Measurements from ENCODE around the gene RAB15. TPM values are rescaled to one million over a fixed set of nuclear protein-coding genes. Genes with fewer than 3 reads are reported as not detected.

RAB15 gene
- 4.2 TPM for polyA plus RNA-seq (2013, experiment 1 of 2)
- 3.9 TPM for polyA plus RNA-seq (2013, experiment 2 of 2)

DNA sequence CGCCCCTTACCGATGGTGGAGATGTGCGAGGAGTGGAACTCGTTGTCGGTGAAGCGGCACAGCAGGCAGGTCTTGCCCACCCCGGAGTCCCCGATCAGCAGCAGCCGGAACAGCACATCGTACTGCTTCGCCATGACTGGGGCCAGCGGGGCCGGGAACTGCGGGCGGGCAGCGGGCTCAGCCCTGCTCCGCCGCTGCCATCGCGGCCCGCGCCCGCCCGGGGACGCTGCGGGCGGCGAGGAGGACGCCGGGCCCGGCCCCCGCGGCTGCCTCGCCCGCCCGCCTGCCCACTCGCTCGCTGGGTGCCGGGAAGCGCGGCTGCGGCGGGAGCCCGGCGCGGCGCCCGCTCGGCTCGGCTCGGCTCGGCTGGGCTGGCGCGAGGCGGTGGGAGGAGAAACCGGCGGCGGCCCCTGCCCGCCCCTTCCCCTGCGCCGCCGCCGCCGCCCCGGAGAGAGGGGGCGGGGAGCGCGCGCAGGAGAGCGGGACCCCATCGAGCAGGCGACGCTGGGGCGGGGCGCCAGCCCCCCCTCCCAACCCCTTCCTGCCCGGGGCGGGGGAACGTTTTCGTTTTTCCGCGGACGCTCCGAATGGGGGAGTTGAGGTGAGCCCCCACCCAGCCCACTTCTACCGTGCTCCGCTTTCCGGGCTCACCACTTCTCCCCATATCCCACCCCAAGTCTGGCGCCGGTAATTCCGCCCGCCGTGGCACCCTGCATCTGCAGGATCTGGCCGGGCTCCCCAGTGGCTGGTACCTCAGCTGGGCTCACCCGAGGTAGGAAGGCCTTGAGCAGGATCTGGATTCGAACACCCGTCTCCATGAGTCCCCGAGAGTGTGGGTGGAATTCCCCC lies at the start of gene RAB15:
TSS of gene RAB15 (minus strand) at position 394 of the 849 bp plus-strand sequence. CDS start at position 134, 260 bp downstream.
- no peaks in the 10 kb centered on the region for H3K79me1 ChIP-seq (replicated peaks; ENCODE audit: low read length, poor library complexity, severe bottlenecking)
- H3K4me2 ChIP-seq (ENCODE audit: low read length, poor library complexity, severe bottlenecking), result peak within 1 kb of the TSS; percentile 88
- peak within 1 kb of the TSS; percentile 77 to 80 for H3K4me3 ChIP-seq (ENCODE audit: insufficient read depth in 1 of 2, low read depth in 1 of 2, low read length in 2 of 2)
- peak within 1 kb of the TSS; percentile 60 for H3K27ac ChIP-seq (ENCODE audit: low read length, poor library complexity, severe bottlenecking)
- H3K9ac ChIP-seq (ENCODE audit: low read length), result peak within 1 kb of the TSS; percentile 82
- H3K36me3 ChIP-seq (ENCODE audit: control insufficient read depth in 1 of 2, insufficient read depth in 2 of 2, low read depth in 1 of 2, low read length in 2 of 2), result peaks cover 0 to 2% of the 10 kb centered on the region in 2 experiments
- H3K4ac ChIP-seq (ENCODE audit: low read depth in 1 of 2, low read length in 2 of 2), result peak within 1 kb of the TSS in 1 of 2 experiments; percentile 35
- peaks cover 0 to 10% of the 10 kb centered on the region in 2 experiments for H3K27me3 ChIP-seq (ENCODE audit: control insufficient read depth in 1 of 2, insufficient read depth in 1 of 2, low read length in 2 of 2)
- H2BK5ac ChIP-seq (ENCODE audit: low read depth, low read length, poor library complexity, severe bottlenecking), result peak within 1 kb of the TSS; percentile 10
- H2AK5ac ChIP-seq (ENCODE audit: low read length, severe bottlenecking), result peak within 1 kb of the TSS; percentile 74
- peak within 1 kb of the TSS; percentile 53 for H4K8ac ChIP-seq (ENCODE audit: low read length)
- H3K23ac ChIP-seq (ENCODE audit: low read length in 2 of 2), result peak within 1 kb of the TSS in 1 of 2 experiments; percentile 87
- peak within 1 kb of the TSS; percentile 21 to 91 for H3K18ac ChIP-seq (ENCODE audit: low read depth in 1 of 2, low read length in 2 of 2)
- H4K91ac ChIP-seq (ENCODE audit: low read length), result no peak within 1 kb of the TSS
- no peak within 1 kb of the TSS for H2BK12ac ChIP-seq (ENCODE audit: low read length in 2 of 2)
- no peaks in the 10 kb centered on the region for H3K9me3 ChIP-seq (ENCODE audit: control insufficient read depth, low read length)
- peaks cover 30% of the 10 kb centered on the region for H3K4me1 ChIP-seq (ENCODE audit: control insufficient read depth, insufficient read depth, low read depth, low read length)
- WGBS, result 6% methylated on average over 43 of the region's 96 CpGs
- H2BK120ac ChIP-seq (ENCODE audit: low read depth, low read length), result no peak within 1 kb of the TSS
- H3K14ac ChIP-seq (ENCODE audit: low read length in 2 of 2), result peak within 1 kb of the TSS in 1 of 2 experiments; percentile 75
- peak; percentile 24 for DNase-seq
- H2AFZ ChIP-seq (ENCODE audit: low read depth, low read length), result peak within 1 kb of the TSS; percentile 94
- H2BK15ac ChIP-seq (ENCODE audit: low read depth, poor library complexity, severe bottlenecking), result no peak within 1 kb of the TSS

DNA sequence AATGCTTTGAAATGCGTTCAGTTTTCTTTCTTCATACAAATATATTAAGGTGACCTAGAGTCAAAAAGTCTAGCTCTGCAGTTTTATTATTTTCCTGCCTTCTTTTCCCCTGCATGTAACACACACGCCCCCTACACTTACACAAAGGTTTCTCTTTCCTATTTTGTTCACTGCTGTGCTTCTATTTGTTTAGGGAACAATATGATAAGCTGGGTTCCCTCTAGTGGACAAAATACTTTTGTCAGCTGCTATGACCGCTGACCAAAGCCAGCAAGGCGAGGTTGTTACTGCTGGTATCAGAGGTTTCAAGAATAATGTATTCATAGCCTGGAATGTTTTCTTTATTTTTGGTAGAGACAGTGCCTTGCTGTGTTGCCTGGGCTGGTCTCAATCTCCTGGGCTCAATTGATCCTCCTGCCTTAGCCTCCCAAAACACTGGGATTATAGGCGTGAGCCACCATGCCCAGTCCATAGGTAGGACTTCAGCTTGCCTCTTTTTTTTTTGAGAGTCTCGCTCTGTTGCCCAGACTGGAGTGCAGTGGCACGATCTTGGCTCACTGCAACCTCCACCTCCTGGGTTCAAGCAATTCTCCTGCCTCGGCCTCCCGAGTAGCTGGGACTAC lies 47.9 kb upstream of the RAB15 start:
- Histone ChIP-seq H2BK5ac (ENCODE audit: low read depth, low read length, poor library complexity, severe bottlenecking) (no peak overlapping the region), H3K23ac (ENCODE audit: low read length in 2 of 2) (no peak overlapping the region), H3K9ac (ENCODE audit: low read length) (peak overlapping the region; percentile 20), H3K18ac (ENCODE audit: low read depth in 1 of 2, low read length in 2 of 2) (no peak overlapping the region), H3K79me1 (replicated peaks; ENCODE audit: low read length, poor library complexity, severe bottlenecking) (no peaks in the 10 kb centered on the region), H2BK120ac (ENCODE audit: low read depth, low read length) (no peak overlapping the region), H2AFZ (ENCODE audit: low read depth, low read length) (no peak overlapping the region), H3K27me3 (ENCODE audit: control insufficient read depth in 1 of 2, insufficient read depth in 1 of 2, low read length in 2 of 2) (no peaks in the 10 kb centered on the region), H2BK15ac (ENCODE audit: low read depth, poor library complexity, severe bottlenecking) (no peak overlapping the region), H3K14ac (ENCODE audit: low read length in 2 of 2) (no peak overlapping the region), H3K4ac (ENCODE audit: low read depth in 1 of 2, low read length in 2 of 2) (no peak overlapping the region), H4K8ac (ENCODE audit: low read length) (no peak overlapping the region), H3K27ac (ENCODE audit: low read length, poor library complexity, severe bottlenecking) (no peak overlapping the region), H3K4me3 (ENCODE audit: insufficient read depth in 1 of 2, low read depth in 1 of 2, low read length in 2 of 2) (no peak overlapping the region), H3K4me2 (ENCODE audit: low read length, poor library complexity, severe bottlenecking) (no peak overlapping the region), H4K91ac (ENCODE audit: low read length) (no peak overlapping the region), H2AK5ac (ENCODE audit: low read length, severe bottlenecking) (no peak overlapping the region), H3K9me3 (ENCODE audit: control insufficient read depth, low read length) (no peaks in the 10 kb centered on the region), H3K36me3 (ENCODE audit: control insufficient read depth in 1 of 2, insufficient read depth in 2 of 2, low read depth in 1 of 2, low read length in 2 of 2) (peaks cover 8 to 16% of the 10 kb centered on the region in 2 experiments), H3K4me1 (ENCODE audit: control insufficient read depth, insufficient read depth, low read depth, low read length) (no peaks in the 10 kb centered on the region), H2BK12ac (ENCODE audit: low read length in 2 of 2) (no peak overlapping the region)
- 90% methylated on average over 8 of the region's 9 CpGs for WGBS
- DNase-seq, result peak; percentile 81

DNA sequence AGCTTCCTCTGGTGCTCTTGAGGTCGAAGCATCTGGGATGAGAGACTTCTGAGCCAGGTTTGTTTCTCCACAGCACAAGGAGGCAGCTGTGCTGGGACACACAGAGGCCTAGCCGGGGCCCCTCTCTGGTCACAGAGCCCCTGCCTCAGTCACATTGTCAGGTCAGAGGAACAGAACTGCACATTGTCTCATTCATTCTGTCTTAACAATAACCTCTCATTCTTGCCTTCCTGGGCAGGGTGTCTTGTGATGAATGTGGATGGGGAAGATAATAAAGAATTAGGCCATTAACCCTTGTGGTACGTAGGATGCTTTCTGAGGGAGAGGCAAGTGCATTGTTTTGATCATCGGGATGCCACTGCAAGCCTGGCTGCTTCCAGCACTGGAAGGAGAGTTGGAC lies 44.3 kb upstream of the RAB15 start:
- WGBS, result 99% methylated on average over 3 of the region's 4 CpGs

DNA sequence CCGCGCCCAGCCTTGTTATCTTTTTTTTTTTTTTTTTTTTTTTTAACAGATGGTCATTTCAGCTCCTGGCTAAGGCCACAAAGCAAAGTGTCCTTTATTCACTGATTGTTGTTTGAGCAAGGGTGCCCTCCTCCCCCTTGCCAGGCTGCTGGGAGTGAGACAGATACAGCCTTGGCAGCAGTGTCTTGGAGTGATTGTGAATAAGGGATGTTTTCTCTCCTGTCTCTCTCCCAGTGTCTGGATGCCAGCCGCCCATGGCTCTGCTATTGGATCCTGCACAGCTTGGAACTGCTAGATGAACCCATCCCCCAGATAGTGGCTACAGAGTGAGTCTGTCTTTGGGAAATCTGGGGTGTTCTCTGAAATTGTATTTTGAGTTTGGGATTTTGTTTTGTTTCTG lies 43.3 kb upstream of the RAB15 start:
- Histone ChIP-seq H3K18ac (ENCODE audit: low read depth in 1 of 2, low read length in 2 of 2) (no peak overlapping the region), H3K4me1 (ENCODE audit: control insufficient read depth, insufficient read depth, low read depth, low read length) (no peaks in the 10 kb centered on the region), H2BK15ac (ENCODE audit: low read depth, poor library complexity, severe bottlenecking) (no peak overlapping the region), H3K9ac (ENCODE audit: low read length) (no peak overlapping the region), H2BK12ac (ENCODE audit: low read length in 2 of 2) (no peak overlapping the region), H3K36me3 (ENCODE audit: control insufficient read depth in 1 of 2, insufficient read depth in 2 of 2, low read depth in 1 of 2, low read length in 2 of 2) (peaks cover 23 to 27% of the 10 kb centered on the region in 2 experiments), H3K27me3 (ENCODE audit: control insufficient read depth in 1 of 2, insufficient read depth in 1 of 2, low read length in 2 of 2) (no peaks in the 10 kb centered on the region), H4K8ac (ENCODE audit: low read length) (no peak overlapping the region), H3K4ac (ENCODE audit: low read depth in 1 of 2, low read length in 2 of 2) (no peak overlapping the region), H2BK120ac (ENCODE audit: low read depth, low read length) (no peak overlapping the region), H3K79me1 (replicated peaks; ENCODE audit: low read length, poor library complexity, severe bottlenecking) (peaks cover 6% of the 10 kb centered on the region), H2BK5ac (ENCODE audit: low read depth, low read length, poor library complexity, severe bottlenecking) (no peak overlapping the region), H2AFZ (ENCODE audit: low read depth, low read length) (no peak overlapping the region), H3K9me3 (ENCODE audit: control insufficient read depth, low read length) (no peaks in the 10 kb centered on the region), H2AK5ac (ENCODE audit: low read length, severe bottlenecking) (no peak overlapping the region), H3K27ac (ENCODE audit: low read length, poor library complexity, severe bottlenecking) (no peak overlapping the region), H3K4me3 (ENCODE audit: insufficient read depth in 1 of 2, low read depth in 1 of 2, low read length in 2 of 2) (no peak overlapping the region), H3K23ac (ENCODE audit: low read length in 2 of 2) (no peak overlapping the region), H4K91ac (ENCODE audit: low read length) (no peak overlapping the region), H3K14ac (ENCODE audit: low read length in 2 of 2) (no peak overlapping the region), H3K4me2 (ENCODE audit: low read length, poor library complexity, severe bottlenecking) (no peak overlapping the region)
- 94% methylated on average over 1 of the region's 3 CpGs for WGBS
- DNase-seq, result no peak

More for the DNA sequence above, 44.3 kb upstream of the RAB15 start:
- Histone ChIP-seq H3K27me3 (ENCODE audit: control insufficient read depth in 1 of 2, insufficient read depth in 1 of 2, low read length in 2 of 2) (no peaks in the 10 kb centered on the region), H3K4me3 (ENCODE audit: insufficient read depth in 1 of 2, low read depth in 1 of 2, low read length in 2 of 2) (no peak overlapping the region), H2BK5ac (ENCODE audit: low read depth, low read length, poor library complexity, severe bottlenecking) (no peak overlapping the region), H3K14ac (ENCODE audit: low read length in 2 of 2) (no peak overlapping the region), H3K4me1 (ENCODE audit: control insufficient read depth, insufficient read depth, low read depth, low read length) (no peaks in the 10 kb centered on the region), H3K4me2 (ENCODE audit: low read length, poor library complexity, severe bottlenecking) (no peak overlapping the region), H2BK120ac (ENCODE audit: low read depth, low read length) (no peak overlapping the region), H3K9me3 (ENCODE audit: control insufficient read depth, low read length) (no peaks in the 10 kb centered on the region), H3K4ac (ENCODE audit: low read depth in 1 of 2, low read length in 2 of 2) (no peak overlapping the region), H3K9ac (ENCODE audit: low read length) (no peak overlapping the region), H2AK5ac (ENCODE audit: low read length, severe bottlenecking) (no peak overlapping the region), H3K18ac (ENCODE audit: low read depth in 1 of 2, low read length in 2 of 2) (no peak overlapping the region), H3K27ac (ENCODE audit: low read length, poor library complexity, severe bottlenecking) (no peak overlapping the region), H3K79me1 (replicated peaks; ENCODE audit: low read length, poor library complexity, severe bottlenecking) (peaks cover 4% of the 10 kb centered on the region), H3K36me3 (ENCODE audit: control insufficient read depth in 1 of 2, insufficient read depth in 2 of 2, low read depth in 1 of 2, low read length in 2 of 2) (peaks cover 24 to 27% of the 10 kb centered on the region in 2 experiments), H2BK12ac (ENCODE audit: low read length in 2 of 2) (no peak overlapping the region), H2AFZ (ENCODE audit: low read depth, low read length) (no peak overlapping the region), H2BK15ac (ENCODE audit: low read depth, poor library complexity, severe bottlenecking) (no peak overlapping the region), H4K8ac (ENCODE audit: low read length) (no peak overlapping the region), H4K91ac (ENCODE audit: low read length) (no peak overlapping the region), H3K23ac (ENCODE audit: low read length in 2 of 2) (no peak overlapping the region)
- DNase-seq, result no peak
